SU-DHL-6 (cell line): ENCODE measurements around the gene SYNJ2.

ENCODE experiments used
- CTCF ChIP-seq: fragments of 200-600 bp; sonication (generic); IDR thresholded peaks from one replicate; pipeline ENCODE4 v1.5.1; 2017; ENCODE audit warnings: antibody characterized with exemption, mild to moderate bottlenecking, low read length, moderate library complexity; ENCODE audit not compliant: insufficient read depth, poor library complexity, severe bottlenecking
- EZH2phosphoT487 ChIP-seq: fragments of 200-600 bp; sonication (generic), shearing (Covaris generic); conservative IDR thresholded peaks from 2 replicates; pipeline ENCODE4 v1.6.1; 2018; ENCODE audit warnings: mild to moderate bottlenecking, antibody characterized with exemption, low read length, moderate library complexity, mixed read lengths

GRCh38 chr6:157959451-157960227 lies 22.0 kb upstream of the SYNJ2 start:
- no peak for TF ChIP-seq CTCF
- TF ChIP-seq EZH2phosphoT487: no peak
